PC-9 (cell line): Measurements from ENCODE around the gene MSRB2. TPM values are rescaled to one million over a fixed set of nuclear protein-coding genes. Genes with fewer than 3 reads are reported as not detected.

ENCODE experiments used
- BruUV-seq: library from RNA; stranded (reverse); fragments of 400-500 nt; replicated peaks from 2 replicates; lab custom pipeline; 2021; lab: Mats Ljungman, UMichigan
- CTCF ChIA-PET: fragments of 300-600 bp; sonication (Branson Sonifier 250); formaldehyde crosslinking; loops from one replicate; lab custom pipeline; 2022; ENCODE audit warnings: antibody characterized with exemption; lab: Charles Lee
- POLR2A ChIA-PET: fragments of 300-600 bp; sonication (Branson Sonifier 250); formaldehyde crosslinking; loops from one replicate; lab custom pipeline; 2022; ENCODE audit warnings: antibody characterized with exemption; ENCODE audit not compliant: unreplicated experiment; lab: Charles Lee
- DNase-seq, 2 experiments: peaks; one replicate each; pipeline versions ENCODE4 v3.0.0 to v3.0.0-alpha.2; 2015 to 2022; ENCODE audit warnings: mixed read lengths in 1 of 2
- H2AFZ ChIP-seq: fragments of 200-600 bp; sonication (generic); 2 replicates; pipeline ENCODE4 v1.8.1; 2017; ENCODE audit warnings: antibody characterized with exemption
- H3F3A ChIP-seq: fragments of 200-600 bp; sonication (generic); 2 replicates; pipeline ENCODE4 v1.8.1; 2017; ENCODE audit warnings: antibody characterized with exemption, mild to moderate bottlenecking, low read depth; ENCODE audit not compliant: insufficient read depth
- H3K27ac ChIP-seq: fragments of 200-600 bp; sonication (generic); 2 replicates; pipeline ENCODE4 v1.6.1; 2016; ENCODE audit warnings: mixed run types
- H3K27me3 ChIP-seq: fragments of 200-600 bp; sonication (generic); 2 replicates; pipeline ENCODE4 v1.6.1; 2016; ENCODE audit warnings: low read depth, mixed run types; ENCODE audit not compliant: insufficient read depth
- H3K36me3 ChIP-seq: fragments of 200-600 bp; sonication (generic); 2 replicates; pipeline ENCODE4 v1.6.1; 2016; ENCODE audit warnings: low read depth, mixed run types
- H3K4me1 ChIP-seq: fragments of 200-600 bp; sonication (generic); replicated peaks from 2 replicates; pipeline ENCODE4 v1.6.1; 2016; ENCODE audit warnings: mixed run types; ENCODE audit not compliant: insufficient read depth
- H3K4me2 ChIP-seq: fragments of 200-600 bp; sonication (generic); 2 replicates; pipeline ENCODE4 v1.6.1; 2017; ENCODE audit warnings: mixed run types
- H3K4me3 ChIP-seq: fragments of 200-600 bp; sonication (generic); 2 replicates; pipeline ENCODE4 v1.6.1; 2016; ENCODE audit warnings: mixed run types
- H3K79me2 ChIP-seq: fragments of 200-600 bp; sonication (generic); 2 replicates; pipeline ENCODE4 v1.6.1; 2017; ENCODE audit warnings: low read depth, mixed run types
- H3K9me2 ChIP-seq: fragments of 200-600 bp; sonication (generic); 2 replicates; pipeline ENCODE4 v1.8.1; 2017; ENCODE audit warnings: mild to moderate bottlenecking; ENCODE audit not compliant: insufficient read depth
- H3K9me3 ChIP-seq: fragments of 200-600 bp; sonication (generic); 2 replicates; pipeline ENCODE4 v1.8.1; 2016; ENCODE audit warnings: low read depth; ENCODE audit not compliant: insufficient read depth
- H4K20me1 ChIP-seq: fragments of 200-600 bp; sonication (generic); 2 replicates; pipeline ENCODE4 v1.8.1; 2017; ENCODE audit not compliant: insufficient read depth
- CTCF ChIP-seq: fragments of 200-600 bp; sonication (generic); conservative IDR thresholded peaks from 2 replicates; pipeline ENCODE4 v1.6.1; 2017; ENCODE audit warnings: mixed run types, antibody characterized with exemption, mild to moderate bottlenecking, moderate library complexity
- EZH2 ChIP-seq: fragments of 200-600 bp; sonication (generic); IDR thresholded peaks from 2 replicates; pipeline ENCODE4 v1.8.0; 2017; ENCODE audit warnings: antibody characterized with exemption, low read depth
- intact Hi-C: fragments of 100-400 bp; cut with micrococcal nuclease; formaldehyde crosslinking; loops from one replicate; pipeline ENCODE4 v1.10.0; 2022; ENCODE audit not compliant: unreplicated experiment
- total RNA-seq: library from RNA; stranded (reverse); gene quantifications from 2 replicates; pipeline ENCODE4 v1.2.3, GENCODE V29; 2021

Gene MSRB2
- total RNA-seq, 1 experiment from 2014 or later: 28.3 TPM

- no peaks in the 10 kb centered on the region for H4K20me1 ChIP-seq
- ChIA-PET POLR2A (no interaction called here), CTCF (no interaction called here)
- H3K4me3 ChIP-seq: no peak overlapping the region
- H3K79me2 ChIP-seq: peaks cover 11% of the 10 kb centered on the region; the same call in 1 of the 2 replicates
- no peaks in the 10 kb centered on the region for H3K36me3 ChIP-seq
- H3F3A ChIP-seq: peaks cover 9% of the 10 kb centered on the region; the same call in 1 of the 2 replicates
- no peak overlapping the region for H3K27ac ChIP-seq
- H3K4me2 ChIP-seq: no peak overlapping the region
- H2AFZ ChIP-seq: no peak overlapping the region
- no TSS peak for BruUV-seq
- peaks cover 13% of the 10 kb centered on the region for H3K4me1 ChIP-seq
- no peak for DNase-seq
- TF ChIP-seq EZH2 (no peak), CTCF (no peak)
- no peaks in the 10 kb centered on the region for H3K27me3 ChIP-seq
- no peaks in the 10 kb centered on the region for H3K9me2 ChIP-seq
- H3K9me3 ChIP-seq: no peaks in the 10 kb centered on the region
- intact Hi-C loops: no loop called here
Measured at GRCh38 chr10:23099079-23099478, 3.7 kb downstream of the MSRB2 start.

- intact Hi-C loops: no loop called here
- DNase-seq: no peak
Measured at GRCh38 chr10:23099816-23100215, 4.4 kb downstream of the MSRB2 start.

GRCh38 chr10:23100331-23101030, 5.1 kb downstream of the MSRB2 start:
- ChIA-PET CTCF (no interaction called here), POLR2A (no interaction called here)
- Histone ChIP-seq H3K27ac (no peak overlapping the region), H3K4me1 (peaks cover 13% of the 10 kb centered on the region), H3F3A (no peaks in the 10 kb centered on the region; the same call in 1 of the 2 replicates), H3K27me3 (no peaks in the 10 kb centered on the region), H3K36me3 (no peaks in the 10 kb centered on the region), H4K20me1 (no peaks in the 10 kb centered on the region), H2AFZ (no peak overlapping the region), H3K4me3 (no peak overlapping the region), H3K4me2 (no peak overlapping the region), H3K79me2 (peaks cover 11% of the 10 kb centered on the region; the same call in 1 of the 2 replicates), H3K9me2 (no peaks in the 10 kb centered on the region), H3K9me3 (no peaks in the 10 kb centered on the region)
- DNase-seq: no peak
- no TSS peak for BruUV-seq
- intact Hi-C loops: no loop called here
- no peak for TF ChIP-seq CTCF
- no peak for TF ChIP-seq EZH2

More at GRCh38 chr10:23099816-23100215, 4.4 kb downstream of the MSRB2 start:
- no peak overlapping the region for H3K4me3 ChIP-seq
- no peaks in the 10 kb centered on the region for H3K9me3 ChIP-seq
- H4K20me1 ChIP-seq: no peaks in the 10 kb centered on the region
- no peak overlapping the region for H3K27ac ChIP-seq
- no TSS peak for BruUV-seq
- H3K36me3 ChIP-seq: no peaks in the 10 kb centered on the region
- H3K27me3 ChIP-seq: no peaks in the 10 kb centered on the region
- peaks cover 13% of the 10 kb centered on the region for H3K4me1 ChIP-seq
- H3K4me2 ChIP-seq: no peak overlapping the region
- CTCF ChIA-PET: no interaction called here
- peaks cover 2% of the 10 kb centered on the region; the same call in 1 of the 2 replicates for H3F3A ChIP-seq
- no peak for TF ChIP-seq CTCF
- TF ChIP-seq EZH2: no peak
- peaks cover 11% of the 10 kb centered on the region; the same call in 1 of the 2 replicates for H3K79me2 ChIP-seq
- H2AFZ ChIP-seq: no peak overlapping the region
- no peaks in the 10 kb centered on the region for H3K9me2 ChIP-seq
- POLR2A ChIA-PET: interaction anchor here (0.6 kb wide), 1 partner anchor 874 kb away, joined by 7 read pairs; no protein-coding TSS in a partner anchor
